Neural crest cell (in vitro differentiated cells): ENCODE measurements around the gene CRYBB2. TPM values are rescaled to one million over a fixed set of nuclear protein-coding genes. Genes with fewer than 3 reads are reported as not detected.

Experiments
- DNase-seq: peaks from one replicate; pipeline ENCODE4 v3.0.0; 2021; ENCODE audit warnings: low read depth, mixed read lengths, low spot score
- H3K27ac Mint-ChIP-seq: one replicate; pipeline ENCODE4 v1.8.0; 2021; ENCODE audit warnings: mild to moderate bottlenecking, mixed read lengths; ENCODE audit not compliant: unreplicated experiment
- H3K27me3 Mint-ChIP-seq: 2 replicates; pipeline ENCODE4 v1.8.0; 2021; ENCODE audit warnings: low read depth, mild to moderate bottlenecking, mixed read lengths
- H3K36me3 Mint-ChIP-seq: 2 replicates; pipeline ENCODE4 v1.8.0; 2021; ENCODE audit warnings: low read depth, mild to moderate bottlenecking, mixed read lengths
- H3K4me1 Mint-ChIP-seq: 2 replicates; pipeline ENCODE4 v1.8.0; 2021; ENCODE audit warnings: mixed read lengths
- H3K4me3 Mint-ChIP-seq: one replicate; pipeline ENCODE4 v1.8.0; 2021; ENCODE audit warnings: mild to moderate bottlenecking, mixed read lengths
- H3K9me3 Mint-ChIP-seq: 2 replicates; pipeline ENCODE4 v1.8.0; 2021; ENCODE audit warnings: mixed read lengths
- CTCF ChIP-seq: fragments of 200-600 bp; sonication (generic); conservative IDR thresholded peaks from 2 replicates; pipeline ENCODE4 v1.5.0; 2021; ENCODE audit warnings: antibody characterized with exemption, mild to moderate bottlenecking
- total RNA-seq: library from RNA; stranded (reverse); gene quantifications from 2 replicates; pipeline ENCODE4 v1.2.1, GENCODE V29; 2021

Gene CRYBB2
- total RNA-seq, 1 donor from 2014 or later: not detected

- H3K27me3 Mint-ChIP-seq: peaks cover 4% of the 10 kb centered on the region
- no peaks in the 10 kb centered on the region for H3K4me1 Mint-ChIP-seq
- no peak overlapping the region for H3K27ac Mint-ChIP-seq
- no peaks in the 10 kb centered on the region for H3K9me3 Mint-ChIP-seq
- DNase-seq: no peak
- no peaks in the 10 kb centered on the region for H3K36me3 Mint-ChIP-seq
- no peak overlapping the region for H3K4me3 Mint-ChIP-seq
- no peak for TF ChIP-seq CTCF
These were observed 7.1 kb upstream of the CRYBB2 start for GRCh38 chr22:25212337-25212736.

- no peaks in the 10 kb centered on the region for H3K4me1 Mint-ChIP-seq
- H3K4me3 Mint-ChIP-seq: no peak overlapping the region
- peaks cover 7% of the 10 kb centered on the region for H3K27me3 Mint-ChIP-seq
- no peaks in the 10 kb centered on the region for H3K9me3 Mint-ChIP-seq
- H3K36me3 Mint-ChIP-seq: no peaks in the 10 kb centered on the region
- no peak for DNase-seq
- no peak for TF ChIP-seq CTCF
- H3K27ac Mint-ChIP-seq: no peak overlapping the region
These were observed 6.2 kb upstream of the CRYBB2 start for GRCh38 chr22:25213221-25213620.

GRCh38 chr22:25216230-25216629, 3.2 kb upstream of the CRYBB2 start:
- no peaks in the 10 kb centered on the region for H3K36me3 Mint-ChIP-seq
- peaks cover 24% of the 10 kb centered on the region for H3K27me3 Mint-ChIP-seq
- no peak overlapping the region for H3K4me3 Mint-ChIP-seq

GRCh38 chr22:25219948-25220442, 556 bp downstream of the CRYBB2 start:
- Mint-ChIP-seq H3K36me3 (no peaks in the 10 kb centered on the region), H3K4me3 (no peak overlapping the region), H3K4me1 (peaks cover 8% of the 10 kb centered on the region), H3K27ac (no peak overlapping the region), H3K27me3 (peaks cover 33% of the 10 kb centered on the region), H3K9me3 (no peaks in the 10 kb centered on the region)
- no peak for TF ChIP-seq CTCF
- DNase-seq: no peak

More at GRCh38 chr22:25216230-25216629, 3.2 kb upstream of the CRYBB2 start:
- no peak for DNase-seq
- Mint-ChIP-seq H3K9me3 (no peaks in the 10 kb centered on the region), H3K27ac (no peak overlapping the region), H3K4me1 (no peaks in the 10 kb centered on the region)
- TF ChIP-seq CTCF: no peak

GRCh38 chr22:25221790-25222189, 2.4 kb downstream of the CRYBB2 start:
- H3K27ac Mint-ChIP-seq: no peak overlapping the region
- peaks cover 8% of the 10 kb centered on the region for H3K4me1 Mint-ChIP-seq

More at GRCh38 chr22:25221790-25222189, 2.4 kb downstream of the CRYBB2 start:
- Mint-ChIP-seq H3K9me3 (no peaks in the 10 kb centered on the region), H3K4me3 (no peak overlapping the region), H3K36me3 (no peaks in the 10 kb centered on the region), H3K27me3 (peaks cover 29% of the 10 kb centered on the region)
- no peak for DNase-seq
- TF ChIP-seq CTCF: no peak
